Stimulated activated CD4-positive, alpha-beta T cell treated with anti-CD3 and anti-CD28 coated beads, Interleukin-12 subunit alpha, Interleukin-12 subunit beta, amount 100 ng/mL, for 4 hours (primary cell): ENCODE results near the gene PGM2L1.
"Not testable (repeated sequence)": the region's sequence is repeated elsewhere in the genome, so short reads cannot be mapped to it uniquely, and the experiment has no call there.

Source experiments
- DNase-seq: peaks from one replicate; pipeline ENCODE4 v3.0.0-alpha.2; 2020

Gene PGM2L1

GRCh38 chr11:74332291-74332690, 65.9 kb downstream of the PGM2L1 start:
- no peak for DNase-seq

GRCh38 chr11:74331000-74331399, 67.2 kb downstream of the PGM2L1 start:
- not testable (repeated sequence) for DNase-seq

DNA sequence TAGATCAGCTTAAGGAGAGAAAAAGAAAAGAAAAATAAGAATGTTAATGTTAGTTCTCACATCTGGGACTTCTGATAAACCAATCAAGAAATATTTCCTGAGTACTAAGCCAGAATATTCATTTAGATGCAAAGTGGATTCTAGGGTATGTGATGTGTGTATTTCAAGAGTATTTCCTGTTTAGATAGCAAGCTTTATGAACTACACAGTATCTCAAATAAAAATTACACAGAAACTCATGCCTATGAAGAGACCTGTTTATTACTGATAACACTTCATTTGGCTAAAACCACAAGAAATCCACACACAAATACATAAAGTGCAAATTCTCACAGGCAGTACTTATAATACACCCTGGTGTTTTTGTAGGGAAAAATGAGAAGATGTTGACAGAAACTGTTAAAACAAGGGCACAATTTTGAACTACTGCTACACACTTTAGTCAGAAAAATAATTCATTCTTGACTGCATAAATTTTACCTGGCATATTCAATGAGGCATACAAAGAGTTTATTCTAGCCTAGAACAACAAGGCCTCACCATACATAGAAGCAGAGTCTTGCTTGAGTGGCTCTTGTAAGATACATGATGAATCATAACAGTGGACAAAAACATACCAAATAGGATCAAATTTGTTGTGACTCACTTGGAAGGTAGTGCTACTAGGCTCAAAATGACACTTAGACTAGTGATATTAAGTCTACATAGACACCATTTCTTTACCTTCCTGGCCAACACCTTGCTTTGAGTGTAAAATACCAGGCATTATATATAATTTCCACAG, 68.0 kb downstream of the PGM2L1 start:
- DNase-seq = no peak

DNA sequence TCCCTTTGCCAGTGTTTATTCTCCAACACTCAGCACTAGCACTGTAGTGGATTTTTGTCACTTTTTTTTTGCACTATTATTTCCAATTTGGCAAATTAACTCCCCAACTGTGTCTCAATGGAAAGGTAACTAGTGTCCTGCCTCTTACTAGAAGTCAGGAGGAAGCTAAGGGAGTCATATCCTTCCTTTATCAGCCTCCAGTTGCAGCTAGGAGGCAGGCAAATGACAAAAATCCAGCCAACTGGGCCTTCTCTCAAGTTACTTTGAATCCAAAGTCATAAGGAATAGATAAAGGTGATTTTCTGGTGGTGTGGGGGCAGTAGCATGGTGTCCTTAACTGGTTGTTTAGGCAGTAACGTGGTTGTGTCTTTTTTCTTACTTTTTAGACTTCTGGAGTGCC, 71.2 kb downstream of the PGM2L1 start:
- DNase-seq = no peak

GRCh38 chr11:74326665-74327064, 71.6 kb downstream of the PGM2L1 start:
- no peak for DNase-seq

DNA sequence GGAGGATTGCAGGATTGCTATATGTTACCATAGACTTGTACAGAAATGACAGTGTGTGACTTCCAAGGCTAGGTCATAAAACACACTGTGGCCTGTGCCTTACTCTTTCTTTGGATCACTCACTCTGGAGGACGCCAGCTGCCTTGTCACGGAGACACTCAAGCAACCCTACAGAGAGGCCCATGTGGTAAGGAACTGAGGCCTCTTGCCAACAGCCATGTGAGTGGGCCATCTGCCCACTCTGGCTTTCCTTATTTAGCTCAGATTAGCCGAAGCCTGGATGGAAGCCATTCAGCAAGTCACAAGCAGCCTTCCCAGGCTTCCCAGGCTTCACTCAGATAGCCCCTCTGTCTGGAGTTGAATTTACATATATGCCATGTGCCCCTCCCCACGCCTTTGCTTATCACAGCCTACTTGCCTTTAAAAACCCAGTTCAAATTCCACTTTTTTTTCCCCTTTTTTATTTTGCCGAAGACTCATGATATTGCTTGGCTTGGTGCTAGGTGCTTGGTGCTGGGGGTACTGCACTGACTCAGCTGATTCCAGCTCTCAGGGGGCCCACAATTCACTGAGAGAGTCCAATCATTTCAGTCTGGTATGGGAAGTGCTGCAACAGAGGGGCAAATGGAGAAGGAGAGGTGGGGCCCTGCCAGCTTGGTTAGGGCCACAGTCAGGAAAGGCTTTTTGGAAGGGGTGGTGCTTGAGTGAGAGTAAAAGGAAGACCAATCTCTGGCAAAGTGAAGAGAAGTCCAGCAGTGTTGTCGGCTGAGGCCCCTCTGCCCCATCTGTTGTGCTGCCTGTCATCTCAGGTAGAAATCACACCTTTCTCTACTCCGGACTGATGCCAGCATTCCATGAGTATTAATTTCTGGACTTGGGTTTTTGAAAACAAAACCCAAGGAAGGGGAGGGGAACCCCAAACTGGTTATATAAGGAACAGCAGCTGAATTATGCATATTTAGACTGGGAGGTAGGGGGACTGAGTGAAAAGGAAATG, 72.3 kb downstream of the PGM2L1 start:
- DNase-seq = no peak

DNA sequence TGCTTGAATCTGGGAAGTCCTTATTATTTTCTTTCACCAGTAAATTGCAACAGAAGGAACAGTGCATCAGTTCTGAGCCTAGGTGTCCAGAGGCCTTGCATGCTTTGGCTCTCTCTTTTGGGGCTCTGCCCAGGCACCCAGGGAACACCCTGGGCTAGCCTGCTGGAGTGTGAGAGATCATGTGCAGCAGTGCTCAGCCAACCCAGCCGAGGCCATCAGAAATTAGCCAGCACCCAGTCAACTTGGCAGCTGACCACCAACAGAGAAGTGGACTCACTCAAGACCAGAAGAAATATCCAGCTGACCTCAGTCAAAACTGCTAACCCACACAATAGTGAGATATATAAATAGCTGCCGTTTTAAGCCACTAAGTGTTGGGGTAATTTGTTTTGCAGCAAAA, 75.6 kb downstream of the PGM2L1 start:
- no peak for DNase-seq

DNA sequence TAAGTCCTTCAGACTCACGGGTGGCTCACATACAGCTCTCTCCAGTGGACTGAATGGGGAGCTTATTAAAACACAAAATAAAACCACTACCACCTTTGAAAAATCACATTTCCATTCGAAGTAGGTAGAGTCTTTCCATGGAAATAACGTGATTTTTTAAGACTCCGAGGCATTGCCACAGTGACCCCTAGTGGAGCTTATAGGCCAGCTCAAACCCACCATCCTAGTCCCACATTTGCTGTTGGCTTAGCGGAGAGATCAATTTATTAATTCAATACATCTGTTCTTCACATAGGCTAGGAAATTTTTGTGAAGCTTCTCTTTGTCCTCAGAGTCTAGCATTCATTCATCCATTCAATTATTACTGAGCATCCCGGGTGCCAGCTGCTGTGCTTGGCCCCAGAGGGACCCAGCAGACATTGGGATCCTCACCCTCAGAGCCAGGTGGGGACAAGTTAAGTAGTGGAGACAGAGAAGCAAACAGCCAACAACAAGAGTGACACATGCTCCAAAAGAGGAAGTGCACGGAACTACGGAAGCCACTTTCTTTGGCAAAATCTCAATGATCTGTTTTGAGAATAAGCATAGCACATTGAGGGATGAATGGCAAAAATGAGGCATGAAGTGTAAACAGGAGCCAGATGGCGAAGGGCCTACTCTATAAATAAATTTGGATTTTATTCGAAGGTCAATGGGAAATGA, 76.6 kb downstream of the PGM2L1 start:
- DNase-seq = no peak

DNA sequence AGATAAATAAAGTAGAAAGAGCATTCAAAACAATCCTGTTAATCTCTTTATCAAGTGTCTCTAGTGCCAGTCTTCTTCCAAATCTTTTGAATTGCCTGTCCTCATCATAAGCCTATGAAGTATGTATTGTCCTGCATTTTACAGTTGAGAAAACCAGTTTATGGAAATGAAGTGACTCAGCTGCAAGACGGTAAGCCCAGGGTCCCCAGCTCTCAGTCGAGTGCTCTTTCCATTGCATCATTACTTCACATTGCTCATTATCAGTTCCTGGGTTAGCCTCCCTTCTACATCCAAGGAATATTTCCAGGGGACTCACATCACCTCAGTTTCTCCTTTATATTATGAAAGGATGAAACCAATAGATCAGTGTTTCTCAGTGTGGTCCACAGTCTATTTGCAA, 77.7 kb downstream of the PGM2L1 start:
- no peak for DNase-seq

DNA sequence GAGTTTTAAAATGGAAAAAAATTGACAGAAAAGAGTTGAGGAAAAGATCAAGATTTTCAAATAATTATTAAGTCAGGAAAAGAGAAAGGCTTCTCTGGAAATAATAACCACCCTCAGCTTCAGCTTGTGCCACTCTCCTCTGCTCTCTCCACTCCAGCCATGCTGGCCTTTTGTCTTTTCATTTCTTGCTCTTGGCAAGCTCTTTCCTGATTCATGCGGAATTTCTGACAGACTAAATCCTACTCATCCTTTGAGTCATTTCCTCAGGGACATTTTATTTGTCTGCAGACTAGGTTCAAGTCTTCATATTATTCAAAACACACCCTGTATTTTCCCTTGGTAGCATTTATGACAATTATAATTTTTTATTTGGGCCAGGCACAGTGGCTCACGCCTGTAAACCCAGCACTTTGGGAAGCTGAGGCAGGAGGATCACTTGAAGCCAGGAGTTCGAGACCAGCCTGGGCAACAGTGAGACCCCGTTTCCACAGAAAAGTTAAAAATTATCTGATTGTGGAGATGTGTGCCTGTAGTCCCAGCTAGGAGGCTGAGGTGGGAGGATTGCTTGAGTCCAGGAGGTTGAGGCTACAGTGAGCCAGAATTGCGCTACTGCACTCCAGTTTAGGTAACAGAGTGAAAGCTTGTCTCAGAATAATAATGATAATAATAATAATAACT, 79.0 kb downstream of the PGM2L1 start:
- DNase-seq = no peak

DNA sequence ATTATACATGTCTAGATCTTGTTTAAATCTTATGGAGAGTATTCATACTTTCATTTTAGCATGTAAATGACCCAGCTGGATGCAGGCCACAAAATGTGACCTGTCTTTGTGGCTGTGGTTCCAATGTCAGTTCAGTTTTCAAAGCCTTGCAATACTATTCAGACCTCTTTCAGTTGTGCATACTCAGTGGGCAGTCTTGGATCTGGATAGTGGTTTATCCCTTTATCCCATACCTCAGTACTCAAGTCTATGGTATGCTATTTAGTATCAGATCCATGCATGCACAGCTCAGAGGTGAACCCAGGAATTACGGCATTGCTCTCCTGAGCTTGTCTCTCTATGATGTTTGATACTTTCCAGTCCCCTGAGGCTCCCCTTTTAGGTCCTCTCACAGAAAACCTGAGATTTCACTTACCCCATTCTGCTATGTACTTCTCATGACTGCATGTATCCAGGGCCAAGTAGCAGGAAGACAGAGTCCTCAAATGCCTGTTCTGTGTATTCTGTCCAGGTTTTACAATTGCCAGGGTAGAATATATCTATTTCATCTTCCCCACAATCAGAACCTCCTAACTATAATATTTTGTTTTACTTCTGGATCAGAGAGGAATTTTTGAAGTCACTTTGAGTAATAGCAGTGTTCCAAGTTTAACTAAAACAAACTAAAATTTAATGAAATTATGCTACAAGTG, 79.8 kb downstream of the PGM2L1 start:
- no peak for DNase-seq

- no peak for DNase-seq
These were observed 81.3 kb downstream of the PGM2L1 start for GRCh38 chr11:74316772-74317505.

DNA sequence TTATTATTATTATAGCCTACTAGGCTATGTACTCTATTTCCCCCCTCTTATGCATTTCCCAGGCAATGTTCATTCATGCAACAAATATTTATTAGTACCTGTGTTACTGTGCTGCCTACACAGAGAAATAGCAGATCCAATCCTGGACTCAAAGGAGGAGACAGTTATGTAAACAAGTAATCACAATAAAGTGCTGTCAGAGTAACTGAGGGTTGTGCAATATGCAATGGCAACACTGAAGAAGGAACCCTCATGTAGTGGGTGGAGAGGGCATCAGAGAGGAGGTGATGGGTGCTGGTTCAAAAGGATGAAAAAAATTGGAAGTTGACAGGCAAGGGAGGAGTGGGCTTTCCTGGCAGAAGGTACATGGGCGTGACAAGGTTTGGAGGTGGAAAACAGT, 85.9 kb downstream of the PGM2L1 start:
- DNase-seq = no peak

DNA sequence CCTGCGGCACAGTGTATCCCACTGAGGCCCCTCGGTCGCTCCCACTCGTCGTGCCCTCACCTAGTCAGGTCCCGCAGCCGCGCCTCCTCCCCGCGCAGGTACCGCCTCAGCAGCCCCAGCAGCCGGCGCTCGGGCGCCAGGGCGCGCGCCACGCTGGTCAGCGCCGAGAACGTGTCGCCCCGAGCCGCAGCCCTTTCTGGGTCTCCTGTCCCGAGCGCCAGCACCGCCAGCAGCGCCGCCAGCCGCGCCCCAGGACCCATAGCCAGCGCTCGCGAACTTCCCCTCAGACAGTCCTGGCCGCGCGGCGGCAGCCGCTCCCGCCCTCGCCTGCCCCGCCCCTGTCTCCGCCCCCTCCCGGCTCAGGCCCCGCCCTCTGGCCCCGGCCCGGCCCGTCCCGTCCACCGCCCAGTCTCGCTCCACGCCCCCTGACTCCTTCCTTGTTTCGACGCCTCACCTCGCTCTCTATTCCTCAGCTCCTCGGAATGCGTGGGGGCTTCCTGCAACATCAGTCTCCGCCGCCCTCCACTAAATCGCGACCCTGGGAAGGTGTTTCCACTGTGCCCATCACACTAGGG, 86.8 kb downstream of the PGM2L1 start, which contains the start of gene P4HA3:
TSS of gene P4HA3 (minus strand) at position 289 of the 575 bp plus-strand sequence. CDS start at position 260, 29 bp downstream.
- DNase-seq = peak; percentile 63

GRCh38 chr11:74310857-74311256, 87.4 kb downstream of the PGM2L1 start:
- no peak for DNase-seq

GRCh38 chr11:74307434-74307833, 90.8 kb downstream of the PGM2L1 start:
- DNase-seq = no peak

- no peak for DNase-seq
These were observed 91.6 kb downstream of the PGM2L1 start for GRCh38 chr11:74306435-74307175.

GRCh38 chr11:74299015-74299414, 99.2 kb downstream of the PGM2L1 start:
- no peak for DNase-seq

DNA sequence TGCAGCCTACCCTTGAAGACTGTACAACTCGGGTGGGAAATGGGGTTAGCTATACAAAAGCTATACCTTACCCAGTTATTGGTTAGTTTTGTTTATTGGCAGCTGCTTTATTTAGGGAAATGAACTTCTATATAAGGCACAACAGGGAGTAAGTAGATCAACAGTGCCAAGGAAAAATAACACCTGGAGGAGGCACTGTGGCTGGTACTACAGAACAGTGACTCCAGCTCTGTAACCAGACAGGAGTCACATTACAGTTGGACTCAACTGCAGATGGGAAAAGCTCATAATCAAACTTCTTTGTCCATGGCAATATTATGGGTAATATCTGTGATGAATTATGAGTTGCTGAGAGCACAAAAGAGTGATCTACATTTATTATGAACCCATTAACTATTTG, 100.7 kb downstream of the PGM2L1 start:
- DNase-seq = no peak

DNA sequence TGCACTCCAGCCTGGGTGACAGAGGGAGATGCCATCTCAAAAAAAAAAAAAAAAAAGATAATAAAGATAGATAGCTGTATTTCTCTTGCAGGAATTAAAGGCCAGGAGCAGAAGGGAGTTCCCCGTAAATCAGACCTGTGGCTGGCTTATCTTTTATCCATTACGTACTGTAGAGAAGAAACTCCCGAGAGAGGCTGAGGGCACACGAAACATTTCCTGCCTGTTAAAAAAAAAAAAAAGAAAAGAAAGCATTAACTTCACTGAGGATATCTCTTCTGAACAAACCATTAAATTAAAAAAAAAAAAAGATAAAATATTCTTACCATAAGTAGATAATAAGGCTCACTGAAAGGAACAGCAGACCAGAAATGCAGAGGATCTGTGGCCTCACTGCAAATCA, 109.3 kb downstream of the PGM2L1 start:
- DNase-seq = no peak
